Measurements from ENCODE around the gene SLC25A36.
"Not testable (repeated sequence)": the region's sequence is repeated elsewhere in the genome, so short reads cannot be mapped to it uniquely, and the experiment has no call there.

SLC25A36 gene

GRCh38 chr3:140931801-140932200, 9.8 kb upstream of the SLC25A36 start:
- DNase-seq (ENCODE audit: low read depth in 2 of 2) = no peak

- no peak for DNase-seq (ENCODE audit: low read depth in 2 of 2)
Measured at GRCh38 chr3:140933109-140933508, 8.5 kb upstream of the SLC25A36 start.

- DNase-seq (ENCODE audit: low read depth in 2 of 2) = no peak
Measured at GRCh38 chr3:140933552-140933951, 8.1 kb upstream of the SLC25A36 start.

- not testable (repeated sequence) for DNase-seq (ENCODE audit: low read depth in 2 of 2)
Measured at GRCh38 chr3:140939305-140939704, 2.3 kb upstream of the SLC25A36 start.

- no peak for DNase-seq (ENCODE audit: low read depth in 2 of 2)
Measured at GRCh38 chr3:140941090-140941433, 574 bp upstream of the SLC25A36 start.

GRCh38 chr3:140942221-140943104, 827 bp downstream of the SLC25A36 start:
- DNase-seq (ENCODE audit: low read depth in 2 of 2) = no peak

- DNase-seq (ENCODE audit: low read depth in 2 of 2) = no peak
Measured at GRCh38 chr3:140943781-140944552, 2.3 kb downstream of the SLC25A36 start.

- no peak for DNase-seq (ENCODE audit: low read depth in 2 of 2)
Measured at GRCh38 chr3:140948460-140949249, 7.0 kb downstream of the SLC25A36 start.

- no peak for DNase-seq (ENCODE audit: low read depth in 2 of 2)
Measured at GRCh38 chr3:140950144-140950543, 8.5 kb downstream of the SLC25A36 start.

GRCh38 chr3:140950863-140951262, 9.2 kb downstream of the SLC25A36 start:
- DNase-seq (ENCODE audit: low read depth in 2 of 2) = no peak

GRCh38 chr3:140951750-140952149, 10.1 kb downstream of the SLC25A36 start:
- DNase-seq (ENCODE audit: low read depth in 2 of 2) = not testable (repeated sequence)

- peak; percentile 69 to 71 for DNase-seq (ENCODE audit: low read depth in 2 of 2)
Measured at GRCh38 chr3:140953028-140953960, 11.7 kb downstream of the SLC25A36 start.

GRCh38 chr3:140954576-140954975, 12.9 kb downstream of the SLC25A36 start:
- DNase-seq (ENCODE audit: low read depth in 2 of 2) = no peak

GRCh38 chr3:140955645-140956044, 14.0 kb downstream of the SLC25A36 start:
- DNase-seq (ENCODE audit: low read depth in 2 of 2) = no peak

GRCh38 chr3:140956058-140956835, 14.6 kb downstream of the SLC25A36 start:
- DNase-seq (ENCODE audit: low read depth in 2 of 2) = no peak

- peak in 1 of 2 experiments; percentile 6 for DNase-seq (ENCODE audit: low read depth in 2 of 2)
Measured at GRCh38 chr3:140972833-140973232, 31.2 kb downstream of the SLC25A36 start.

GRCh38 chr3:140974900-140975299, 33.3 kb downstream of the SLC25A36 start:
- DNase-seq (ENCODE audit: low read depth in 2 of 2) = no peak

GRCh38 chr3:140980663-140981062, 39.0 kb downstream of the SLC25A36 start:
- no peak for DNase-seq (ENCODE audit: low read depth in 2 of 2)

- not testable (repeated sequence) for DNase-seq (ENCODE audit: low read depth in 2 of 2)
Measured at GRCh38 chr3:140987792-140988191, 46.2 kb downstream of the SLC25A36 start.

- DNase-seq (ENCODE audit: low read depth in 2 of 2) = no peak
Measured at GRCh38 chr3:140994316-140994715, 52.7 kb downstream of the SLC25A36 start.
